SH-SY5Y (cell line): ENCODE results near the gene ABCA3.

ENCODE experiments used
- GATA2 ChIP-seq: IDR thresholded peaks from 2 replicates; pipeline ENCODE4 v1.6.1; 2011; ENCODE audit warnings: mild to moderate bottlenecking, low read depth, low read length
- GATA3 ChIP-seq: IDR thresholded peaks from 2 replicates; pipeline ENCODE4 v1.6.1; 2011; ENCODE audit warnings: low read depth, mild to moderate bottlenecking, low read length, moderate library complexity

DNA sequence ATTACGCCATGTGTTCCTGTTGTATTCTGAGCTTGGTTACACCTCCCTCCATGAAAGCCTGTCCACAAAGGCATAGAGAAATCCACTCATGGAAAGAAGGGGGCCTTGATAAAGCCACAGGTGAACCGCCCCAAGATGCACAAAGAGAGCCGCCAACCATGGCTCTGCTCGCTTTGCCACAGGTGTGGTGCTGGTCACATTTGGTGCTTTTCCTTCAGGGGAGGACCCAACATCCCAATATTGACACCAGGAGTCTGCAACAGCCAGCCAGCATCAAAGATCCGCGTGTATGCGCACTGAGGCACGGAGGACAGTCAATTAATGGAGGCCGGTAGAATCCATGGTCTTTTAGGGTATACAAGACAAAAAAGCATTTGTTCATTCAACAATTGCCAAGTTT lies 7.3 kb downstream of the ABCA3 start:
- TF ChIP-seq GATA2 (no peak), GATA3 (no peak)
